PC-3 (cell line): ENCODE data around the gene GAS2L1. TPM values are rescaled to one million over a fixed set of nuclear protein-coding genes. Genes with fewer than 3 reads are reported as not detected.

Experiments
- ATAC-seq: fragments of 200-7000 bp; cut with Tn5 transposase; 2 replicates; pipeline ENCODE4 v1.9.1; 2020; ENCODE audit warnings: mild to moderate bottlenecking, moderate library complexity
- BruUV-seq: library from RNA; stranded (reverse); fragments of 400-500 nt; replicated peaks from 2 replicates; lab custom pipeline; 2021; lab: Mats Ljungman, UMichigan
- CTCF ChIA-PET: fragments of 300-600 bp; sonication (Branson Sonifier 250); formaldehyde crosslinking; loops from one replicate; lab custom pipeline; 2022; ENCODE audit warnings: antibody characterized with exemption; lab: Charles Lee
- POLR2A ChIA-PET: fragments of 300-600 bp; sonication (Branson Sonifier 250); formaldehyde crosslinking; loops from one replicate; lab custom pipeline; 2022; ENCODE audit warnings: antibody characterized with exemption; ENCODE audit not compliant: unreplicated experiment; lab: Charles Lee
- DNase-seq: peaks from one replicate; pipeline ENCODE4 v3.0.0-alpha.2; 2015
- H2AFZ ChIP-seq: fragments of 300-600 bp; sonication (generic); 2 replicates; pipeline ENCODE4 v1.6.0; 2016; ENCODE audit warnings: antibody characterized with exemption, low read length
- H3F3A ChIP-seq: fragments of 300-600 bp; sonication (generic); one replicate; pipeline ENCODE4 v1.6.0; 2017; ENCODE audit warnings: antibody characterized with exemption, low read length, control low read depth, mild to moderate bottlenecking; ENCODE audit not compliant: unreplicated experiment
- H3K27ac ChIP-seq: fragments of 300-600 bp; sonication (generic); 2 replicates; pipeline ENCODE4 v1.5.1; 2016; ENCODE audit warnings: mild to moderate bottlenecking, low read length
- H3K27me3 ChIP-seq: fragments of 300-600 bp; sonication (generic); 2 replicates; pipeline ENCODE4 v1.6.1; 2016; ENCODE audit warnings: low read length, mixed read lengths
- H3K36me3 ChIP-seq: fragments of 300-600 bp; sonication (generic); 2 replicates; pipeline ENCODE4 v1.6.1; 2016; ENCODE audit warnings: low read depth, mixed run types, low read length, mixed read lengths
- H3K4me1 ChIP-seq: fragments of 300-600 bp; sonication (generic); 2 replicates; pipeline ENCODE4 v1.5.1; 2016; ENCODE audit warnings: low read length; ENCODE audit not compliant: insufficient read depth
- H3K4me2 ChIP-seq: fragments of 300-600 bp; sonication (generic); 2 replicates; pipeline ENCODE4 v1.6.0; 2016; ENCODE audit warnings: low read length
- H3K4me3 ChIP-seq: fragments of 300-600 bp; sonication (generic); 2 replicates; pipeline ENCODE4 v1.5.1; 2016; ENCODE audit warnings: mild to moderate bottlenecking, low read length, mixed read lengths
- H3K79me2 ChIP-seq: fragments of 300-600 bp; sonication (generic); 2 replicates; pipeline ENCODE4 v1.6.1; 2017; ENCODE audit warnings: low read length, mixed read lengths
- H3K9ac ChIP-seq: fragments of 300-600 bp; sonication (generic); 2 replicates; pipeline ENCODE4 v1.6.0; 2016; ENCODE audit warnings: mild to moderate bottlenecking, low read length
- H3K9me2 ChIP-seq: fragments of 300-600 bp; sonication (generic); replicated peaks from 2 replicates; pipeline ENCODE4 v1.6.1; 2016; ENCODE audit warnings: mixed run types, low read length, mixed read lengths
- H3K9me3 ChIP-seq: fragments of 300-600 bp; sonication (generic); 2 replicates; pipeline ENCODE4 v1.6.1; 2016; ENCODE audit warnings: low read length, mixed read lengths
- H4K20me1 ChIP-seq: fragments of 300-600 bp; sonication (generic); 2 replicates; pipeline ENCODE4 v1.6.1; 2016; ENCODE audit warnings: low read length, mixed read lengths
- EZH2 ChIP-seq: fragments of 300-600 bp; sonication (generic); IDR thresholded peaks from one replicate; pipeline ENCODE4 v1.6.1; 2017; ENCODE audit warnings: antibody characterized with exemption, mild to moderate bottlenecking, low read length; ENCODE audit not compliant: unreplicated experiment
- EZH2phosphoT487 ChIP-seq: fragments of 300-600 bp; sonication (generic); IDR thresholded peaks from 2 replicates; pipeline ENCODE4 v1.6.1; 2018; ENCODE audit warnings: mild to moderate bottlenecking, antibody characterized with exemption, low read length, borderline replicate concordance
- intact Hi-C: fragments of 100-400 bp; cut with micrococcal nuclease; formaldehyde crosslinking; loops from 2 replicates; pipeline ENCODE4 v1.9.0; 2023
- total RNA-seq: library from RNA; depleted of rRNA; stranded (reverse); fragments of >200 nt; gene quantifications from 2 replicates; pipeline ENCODE4 v1.2.3, GENCODE V29; 2014
- TF ChIP-seq, protein P1 (sequence below): fragments of 300-600 bp; sonication (generic); conservative IDR thresholded peaks from 2 replicates; pipeline ENCODE4 v1.5.1; 2017; ENCODE audit warnings: antibody characterized with exemption, low read depth, mild to moderate bottlenecking, low read length

Gene GAS2L1
- total RNA-seq, 1 experiment from 2014 or later = 58.4 TPM

DNA sequence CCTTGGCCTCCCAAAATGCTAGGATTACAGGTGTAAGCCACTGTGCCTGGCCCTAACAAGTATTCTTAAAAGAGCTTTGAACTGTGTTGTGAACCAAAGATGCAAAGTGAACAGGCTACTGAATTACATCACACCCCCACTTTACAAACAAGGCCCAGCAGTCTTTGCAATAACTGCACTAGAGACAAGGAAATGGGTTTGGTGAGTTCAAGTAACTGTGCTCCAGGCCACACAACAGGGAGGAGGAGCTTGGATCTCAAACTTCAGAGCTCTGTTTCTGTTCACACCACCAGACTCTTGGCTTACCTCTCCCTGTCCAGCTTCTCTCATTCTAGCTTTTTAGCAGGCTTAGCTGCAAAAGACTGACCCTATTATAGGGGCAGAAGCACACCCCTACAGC, 39.5 kb downstream of the GAS2L1 start:
- intact Hi-C loops = loop anchor here (5.0 kb wide), 1 partner anchor 39 kb away; the partner anchor contains the start of gene GAS2L1
- H3K27me3 ChIP-seq = no peaks in the 10 kb centered on the region
- peaks cover 35% of the 10 kb centered on the region for H3K4me1 ChIP-seq
- no peak overlapping the region for H3K4me3 ChIP-seq
- ATAC-seq = no peak
- CTCF ChIA-PET = no interaction called here
- no peaks in the 10 kb centered on the region for H3K9me2 ChIP-seq
- H4K20me1 ChIP-seq = no peaks in the 10 kb centered on the region
- no peaks in the 10 kb centered on the region for H3K9me3 ChIP-seq
- no peak for DNase-seq
- H2AFZ ChIP-seq = no peak overlapping the region
- no TSS peak for BruUV-seq
- H3F3A ChIP-seq = peaks cover 7% of the 10 kb centered on the region
- no peaks in the 10 kb centered on the region for H3K79me2 ChIP-seq
- no peak overlapping the region for H3K27ac ChIP-seq
- H3K9ac ChIP-seq = no peak overlapping the region
- no peak overlapping the region for H3K4me2 ChIP-seq
- peaks cover 49% of the 10 kb centered on the region for H3K36me3 ChIP-seq
- POLR2A ChIA-PET = interaction anchor here (0.7 kb wide), 1 partner anchor 26 kb away, joined by 3 read pairs; no protein-coding TSS in a partner anchor
- TF ChIP-seq EZH2 (no peak), EZH2phosphoT487 (no peak)
- TF ChIP-seq, protein P1, sequence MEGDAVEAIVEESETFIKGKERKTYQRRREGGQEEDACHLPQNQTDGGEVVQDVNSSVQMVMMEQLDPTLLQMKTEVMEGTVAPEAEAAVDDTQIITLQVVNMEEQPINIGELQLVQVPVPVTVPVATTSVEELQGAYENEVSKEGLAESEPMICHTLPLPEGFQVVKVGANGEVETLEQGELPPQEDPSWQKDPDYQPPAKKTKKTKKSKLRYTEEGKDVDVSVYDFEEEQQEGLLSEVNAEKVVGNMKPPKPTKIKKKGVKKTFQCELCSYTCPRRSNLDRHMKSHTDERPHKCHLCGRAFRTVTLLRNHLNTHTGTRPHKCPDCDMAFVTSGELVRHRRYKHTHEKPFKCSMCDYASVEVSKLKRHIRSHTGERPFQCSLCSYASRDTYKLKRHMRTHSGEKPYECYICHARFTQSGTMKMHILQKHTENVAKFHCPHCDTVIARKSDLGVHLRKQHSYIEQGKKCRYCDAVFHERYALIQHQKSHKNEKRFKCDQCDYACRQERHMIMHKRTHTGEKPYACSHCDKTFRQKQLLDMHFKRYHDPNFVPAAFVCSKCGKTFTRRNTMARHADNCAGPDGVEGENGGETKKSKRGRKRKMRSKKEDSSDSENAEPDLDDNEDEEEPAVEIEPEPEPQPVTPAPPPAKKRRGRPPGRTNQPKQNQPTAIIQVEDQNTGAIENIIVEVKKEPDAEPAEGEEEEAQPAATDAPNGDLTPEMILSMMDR = no peak

GRCh38 chr22:29346659-29347058, 40.2 kb downstream of the GAS2L1 start:
- intact Hi-C loops = loop anchor here (5.0 kb wide), 1 partner anchor 39 kb away; the partner anchor contains the start of gene GAS2L1
- Histone ChIP-seq H3K9me2 (no peaks in the 10 kb centered on the region), H2AFZ (no peak overlapping the region), H4K20me1 (no peaks in the 10 kb centered on the region), H3F3A (peaks cover 7% of the 10 kb centered on the region), H3K9ac (no peak overlapping the region), H3K4me2 (no peak overlapping the region), H3K79me2 (no peaks in the 10 kb centered on the region), H3K36me3 (peaks cover 45% of the 10 kb centered on the region), H3K4me1 (peaks cover 35% of the 10 kb centered on the region), H3K27ac (no peak overlapping the region), H3K27me3 (no peaks in the 10 kb centered on the region), H3K9me3 (no peaks in the 10 kb centered on the region), H3K4me3 (no peak overlapping the region)
- no peak for ATAC-seq
- BruUV-seq = no TSS peak
- TF ChIP-seq EZH2phosphoT487 (no peak), EZH2 (no peak)
- TF ChIP-seq, protein P1 = no peak
- ChIA-PET POLR2A (no interaction called here), CTCF (no interaction called here)
- DNase-seq = no peak

DNA sequence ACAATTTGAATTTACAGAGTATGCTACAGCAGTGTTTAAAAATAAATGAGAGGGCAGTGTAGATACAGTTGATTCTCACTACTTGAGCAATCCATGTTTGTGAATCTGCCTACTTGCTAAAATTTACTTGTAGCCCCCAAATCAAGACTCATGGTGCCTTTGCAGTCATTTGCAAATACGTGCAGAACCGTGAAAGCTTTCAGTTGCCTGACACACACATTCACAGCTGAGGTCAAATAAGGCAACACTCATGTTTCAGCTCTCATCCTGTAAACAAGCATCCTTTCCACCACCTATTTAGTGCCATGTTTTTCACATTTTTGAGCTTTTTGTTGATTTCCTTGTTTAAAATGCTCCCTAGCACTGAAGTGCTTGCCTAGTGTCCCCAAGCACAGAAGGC, 41.6 kb downstream of the GAS2L1 start:
- TF ChIP-seq EZH2 (no peak), EZH2phosphoT487 (no peak)
- TF ChIP-seq, protein P1 = no peak

More for the DNA sequence above, 41.6 kb downstream of the GAS2L1 start:
- Histone ChIP-seq H3K4me1 (peaks cover 30% of the 10 kb centered on the region), H3K27ac (no peak overlapping the region; the same call in 1 of the 2 replicates), H4K20me1 (no peaks in the 10 kb centered on the region), H3K36me3 (peaks cover 33% of the 10 kb centered on the region), H3K9me3 (no peaks in the 10 kb centered on the region), H3K79me2 (no peaks in the 10 kb centered on the region), H3K9ac (no peak overlapping the region), H3K9me2 (no peaks in the 10 kb centered on the region), H2AFZ (no peak overlapping the region), H3F3A (peaks cover 7% of the 10 kb centered on the region), H3K4me2 (no peak overlapping the region), H3K4me3 (no peak overlapping the region), H3K27me3 (no peaks in the 10 kb centered on the region)
- ATAC-seq = no peak
- BruUV-seq = no TSS peak
- intact Hi-C loops = loop anchor here (5.0 kb wide), 1 partner anchor 41 kb away; the partner anchor contains the start of gene GAS2L1
- ChIA-PET POLR2A (no interaction called here), CTCF (no interaction called here)
- DNase-seq = no peak
